NCI-H187 treated with DMSO at 0.1 percent for 48 hours (cell line): Measurements from ENCODE around the gene SDK1.
"Not testable (repeated sequence)": the region's sequence is repeated elsewhere in the genome, so short reads cannot be mapped to it uniquely, and the experiment has no call there.

Experiments
- DNase-seq: peaks from one replicate; lab custom pipeline; 2025; lab: John Stamatoyannopoulos, UW

SDK1 gene

DNA sequence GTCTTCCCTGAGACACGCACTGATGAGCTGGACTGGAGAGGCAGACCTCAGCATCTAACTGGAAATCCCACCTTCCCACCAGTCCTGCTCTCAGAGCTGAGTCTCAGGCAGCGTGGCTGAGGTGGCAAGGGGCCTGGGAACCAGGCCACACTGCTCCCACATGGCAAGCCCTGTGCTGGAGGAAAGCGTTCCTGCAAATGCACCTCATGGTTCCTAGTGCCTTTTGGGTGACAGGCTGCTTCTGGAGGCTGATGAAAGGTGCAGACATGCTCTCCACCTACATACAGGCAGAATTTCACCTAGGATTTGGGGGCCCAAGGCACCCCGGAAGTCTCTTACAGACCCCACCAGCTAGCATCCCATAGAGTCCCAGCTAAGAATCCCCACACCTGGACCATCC lies 948.2 kb downstream of the SDK1 start:
- no peak for DNase-seq

DNA sequence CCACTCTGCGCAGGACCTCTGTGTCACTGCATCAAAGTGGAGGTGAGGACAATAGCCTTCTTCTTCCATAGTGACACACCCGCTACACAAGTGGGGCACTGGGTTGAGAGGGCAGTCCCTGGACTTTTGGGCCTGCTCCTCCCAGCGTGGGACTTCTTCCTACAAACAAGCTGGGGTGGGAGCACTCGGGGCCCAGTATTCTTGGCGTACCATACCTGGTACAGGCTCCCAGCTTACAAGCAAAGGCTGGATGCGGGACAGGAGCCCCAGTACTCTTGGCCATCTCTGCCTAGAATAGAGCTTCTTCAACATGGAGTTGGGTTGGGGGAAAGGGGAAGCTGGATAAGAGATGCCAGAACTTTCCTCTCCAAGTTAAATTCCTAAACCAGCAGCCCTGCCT lies 954.3 kb downstream of the SDK1 start:
- DNase-seq = no peak

DNA sequence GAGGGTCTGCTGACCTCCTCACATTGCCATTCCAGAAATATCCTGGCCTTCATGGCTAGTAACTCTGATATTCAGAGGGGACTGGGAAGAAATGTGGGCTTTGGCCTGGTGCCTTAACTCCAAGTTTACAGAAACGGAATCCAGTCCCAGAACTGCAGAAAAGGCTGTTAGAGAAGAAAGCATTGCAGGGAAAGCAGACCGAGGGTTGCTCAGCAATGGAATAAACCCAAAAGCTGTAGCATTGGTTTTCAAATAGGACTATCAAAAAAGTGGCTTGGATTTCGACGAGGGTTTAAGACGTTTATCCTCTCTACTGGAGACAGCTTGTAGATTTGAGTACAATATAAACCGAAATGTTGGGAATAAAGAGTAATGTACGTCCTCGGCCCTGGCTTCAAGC lies 955.2 kb downstream of the SDK1 start:
- DNase-seq = no peak

DNA sequence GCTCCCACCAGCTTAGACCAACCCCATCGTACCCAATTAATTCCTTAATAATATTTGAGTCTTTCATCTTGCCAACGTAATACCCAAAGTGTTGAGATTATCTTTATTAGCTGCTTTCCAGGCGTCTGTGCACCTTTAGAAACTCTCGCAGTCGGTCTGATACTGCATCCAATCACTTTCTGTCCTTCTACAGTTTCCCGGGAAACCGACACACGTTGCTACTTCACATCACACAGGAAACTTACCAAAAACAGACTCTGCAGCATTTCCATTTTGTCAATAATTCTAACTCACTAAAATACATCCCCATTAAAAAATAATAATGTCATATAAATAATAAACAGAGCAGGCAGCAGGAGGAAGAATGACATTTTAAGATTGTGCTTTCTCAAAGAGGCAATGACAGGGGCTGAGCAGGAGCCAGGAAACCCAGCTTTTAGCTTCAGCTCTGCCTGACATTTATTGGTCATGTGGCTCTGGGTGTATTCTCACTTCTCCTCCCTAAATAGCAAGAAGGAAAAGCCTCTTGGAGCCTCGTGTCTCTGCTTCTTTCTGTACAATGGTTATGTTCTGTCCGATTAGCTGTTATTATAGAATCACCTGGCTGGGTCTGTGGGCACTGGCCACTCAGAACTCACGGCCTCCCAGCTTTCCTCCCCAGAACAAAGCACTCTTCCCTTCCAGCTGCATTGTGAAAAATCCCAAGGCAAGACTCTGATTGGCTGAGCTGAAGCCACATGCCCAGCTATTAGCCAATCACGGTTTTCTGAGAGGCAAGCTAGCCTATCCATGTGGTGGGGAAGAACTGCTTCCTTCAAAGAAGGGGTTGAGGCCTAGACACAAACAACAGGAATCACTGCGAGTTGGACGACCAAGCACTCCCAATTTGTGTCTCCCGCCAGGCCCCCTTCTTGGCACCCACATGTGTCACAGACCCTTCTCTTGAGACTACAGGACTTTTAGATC lies 956.4 kb downstream of the SDK1 start:
- no peak for DNase-seq

DNA sequence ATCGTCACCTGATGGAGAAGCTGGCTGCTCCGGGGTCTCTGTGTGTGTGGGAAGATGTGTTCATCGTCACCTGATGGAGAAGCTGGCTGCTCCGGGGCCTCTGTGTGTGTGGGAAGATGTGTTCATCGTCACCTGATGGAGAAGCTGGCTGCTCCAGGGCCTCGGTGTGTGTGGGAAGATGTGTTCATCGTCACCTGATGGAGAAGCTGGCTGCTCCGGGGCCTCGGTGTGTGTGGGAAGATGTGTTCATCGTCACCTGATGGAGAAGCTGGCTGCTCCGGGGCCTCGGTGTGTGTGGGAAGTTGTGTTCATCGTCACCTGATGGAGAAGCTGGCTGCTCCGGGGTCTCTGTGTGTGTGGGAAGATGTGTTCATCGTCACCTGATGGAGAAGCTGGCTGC lies 959.1 kb downstream of the SDK1 start:
- DNase-seq = not testable (repeated sequence)

DNA sequence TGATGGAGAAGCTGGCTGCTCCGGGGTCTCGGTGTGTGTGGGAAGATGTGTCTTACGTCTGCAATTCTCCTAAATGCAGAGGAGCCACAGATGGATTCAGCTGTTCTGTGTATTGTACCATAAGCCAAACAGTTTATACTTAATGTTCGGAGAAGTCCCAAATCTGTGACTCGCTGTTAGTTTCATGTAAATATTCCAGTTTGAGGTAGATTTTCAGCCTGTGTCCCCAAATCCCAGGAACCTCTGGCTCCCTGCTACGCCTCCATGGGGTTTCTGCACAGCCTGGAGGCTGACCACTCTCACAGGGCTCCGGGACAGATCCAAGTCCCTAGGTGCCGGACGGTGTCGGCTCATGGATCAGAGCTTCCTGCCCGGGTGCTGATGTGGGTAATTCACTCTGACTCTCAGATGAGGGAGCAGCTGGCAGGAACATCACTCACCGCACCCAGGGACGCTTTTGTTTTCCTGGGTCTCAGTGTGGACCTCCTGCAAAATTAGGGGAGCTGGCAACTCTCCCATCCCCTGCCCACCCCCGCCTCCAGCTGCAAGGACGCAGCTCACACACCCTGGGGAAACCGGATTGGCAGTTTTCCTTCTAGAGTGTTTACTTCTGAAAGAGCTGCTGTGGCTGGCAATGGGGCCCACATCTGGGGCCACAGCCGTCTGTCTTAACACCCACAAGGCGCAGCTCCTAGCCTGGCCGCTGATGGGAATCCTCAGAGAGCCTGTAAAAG lies 960.0 kb downstream of the SDK1 start:
- no peak for DNase-seq

DNA sequence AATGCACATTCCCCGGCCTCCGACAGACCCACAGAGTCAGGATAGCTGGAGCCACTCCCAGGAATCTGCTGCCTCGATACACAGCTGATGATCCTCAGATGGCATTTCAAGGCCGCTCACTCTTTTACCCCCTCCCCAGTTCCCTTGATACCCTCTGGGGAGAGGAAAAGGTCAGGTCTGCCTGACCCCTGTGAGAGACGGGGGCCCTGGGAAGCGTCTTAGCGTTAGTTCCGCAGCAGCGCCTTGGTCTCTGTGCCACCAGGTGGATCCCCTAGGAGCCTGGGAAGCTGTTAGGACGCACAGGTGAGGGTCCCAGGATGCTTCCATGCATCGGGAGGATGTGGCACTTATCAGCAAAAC lies 960.5 kb downstream of the SDK1 start:
- no peak for DNase-seq

DNA sequence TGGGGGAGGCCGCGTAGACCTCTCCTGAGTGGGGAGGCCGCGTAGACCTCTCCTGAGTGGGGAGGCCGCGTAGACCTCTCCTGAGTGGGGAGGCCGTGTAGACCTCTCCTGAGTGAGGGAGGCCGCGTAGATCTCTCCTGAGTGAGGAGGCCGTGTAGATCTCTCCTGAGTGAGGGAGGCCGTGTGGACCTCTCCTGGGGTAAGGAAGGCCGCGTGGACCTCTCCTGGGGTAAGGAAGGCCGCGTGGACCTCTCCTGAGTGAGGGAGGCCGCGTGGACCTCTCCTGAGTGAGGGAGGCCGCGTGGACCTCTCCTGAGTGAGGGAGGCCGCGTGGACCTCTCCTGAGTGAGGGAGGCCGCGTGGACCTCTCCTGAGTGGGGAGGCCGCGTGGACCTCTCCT lies 963.2 kb downstream of the SDK1 start:
- DNase-seq = not testable (repeated sequence)

DNA sequence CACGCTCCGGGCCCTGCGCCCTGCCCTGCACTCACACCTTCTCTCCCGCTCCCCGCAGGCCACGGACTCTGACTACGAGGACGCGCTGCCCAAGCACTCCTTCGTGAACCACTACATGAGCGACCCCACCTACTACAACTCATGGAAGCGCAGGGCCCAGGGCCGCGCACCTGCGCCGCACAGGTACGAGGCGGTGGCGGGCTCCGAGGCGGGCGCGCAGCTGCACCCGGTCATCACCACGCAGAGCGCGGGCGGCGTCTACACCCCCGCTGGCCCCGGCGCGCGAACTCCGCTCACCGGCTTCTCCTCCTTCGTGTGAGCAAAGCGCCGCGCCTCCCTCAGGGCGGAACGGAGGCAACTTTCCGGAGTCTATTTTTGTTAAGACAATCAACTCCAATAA lies 964.0 kb downstream of the SDK1 start:
- DNase-seq = no peak

DNA sequence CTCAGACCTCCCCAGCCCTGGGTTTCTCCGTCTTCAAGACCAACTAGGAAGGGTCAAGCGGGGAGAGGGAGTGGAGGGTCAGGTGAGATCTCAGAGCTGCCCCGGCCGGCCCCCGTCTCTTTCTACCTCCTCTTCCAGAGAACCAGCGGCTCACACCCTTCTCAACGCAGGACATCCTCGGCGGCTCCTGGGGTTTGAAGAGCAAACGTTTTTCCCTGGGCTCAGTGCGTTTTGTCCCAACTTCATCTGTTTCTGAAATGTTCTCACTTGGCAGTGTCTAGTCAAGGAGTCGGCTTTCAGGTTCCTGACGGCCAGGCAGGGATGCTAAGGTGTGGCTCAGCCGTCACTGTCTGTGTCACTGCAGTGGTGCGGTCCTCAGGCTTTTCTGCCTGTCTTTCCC lies 964.6 kb downstream of the SDK1 start:
- no peak for DNase-seq

DNA sequence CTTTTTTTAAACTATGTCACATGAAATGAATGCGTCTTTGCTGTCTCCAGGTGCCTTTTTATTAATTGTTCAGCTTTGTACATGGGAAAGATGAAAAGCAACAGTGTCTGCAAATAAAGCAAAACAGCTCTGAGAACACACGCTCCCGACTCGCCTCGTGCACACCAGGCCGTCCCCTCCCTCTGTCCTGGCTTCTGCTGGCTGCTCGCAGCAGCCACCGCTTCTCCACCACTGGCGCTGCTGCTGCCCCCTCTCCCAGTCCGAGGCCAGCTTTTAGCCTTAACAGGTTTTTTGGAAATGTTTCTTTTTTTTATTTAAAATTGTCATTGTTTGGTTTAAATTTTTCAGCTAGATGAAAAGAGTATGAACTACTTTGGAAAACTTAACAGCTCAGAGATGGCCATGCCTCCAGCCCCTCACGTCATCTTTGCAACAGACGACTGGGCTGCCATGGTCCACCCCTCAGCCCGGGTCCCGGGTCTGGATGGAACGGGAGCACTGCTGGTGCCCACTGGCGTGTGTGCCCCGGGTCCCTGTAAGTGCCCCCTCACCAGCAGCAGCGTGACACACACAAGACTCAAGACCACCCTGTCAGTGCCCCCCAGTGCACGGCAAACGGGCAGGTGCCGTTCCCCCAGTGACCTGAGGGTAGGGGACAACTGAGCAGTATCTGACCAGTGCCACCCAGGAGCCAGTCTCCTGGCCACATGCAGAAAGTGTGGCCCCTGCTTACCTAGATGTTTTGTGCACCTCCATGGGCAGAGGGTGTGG lies 965.4 kb downstream of the SDK1 start:
- no peak for DNase-seq

DNA sequence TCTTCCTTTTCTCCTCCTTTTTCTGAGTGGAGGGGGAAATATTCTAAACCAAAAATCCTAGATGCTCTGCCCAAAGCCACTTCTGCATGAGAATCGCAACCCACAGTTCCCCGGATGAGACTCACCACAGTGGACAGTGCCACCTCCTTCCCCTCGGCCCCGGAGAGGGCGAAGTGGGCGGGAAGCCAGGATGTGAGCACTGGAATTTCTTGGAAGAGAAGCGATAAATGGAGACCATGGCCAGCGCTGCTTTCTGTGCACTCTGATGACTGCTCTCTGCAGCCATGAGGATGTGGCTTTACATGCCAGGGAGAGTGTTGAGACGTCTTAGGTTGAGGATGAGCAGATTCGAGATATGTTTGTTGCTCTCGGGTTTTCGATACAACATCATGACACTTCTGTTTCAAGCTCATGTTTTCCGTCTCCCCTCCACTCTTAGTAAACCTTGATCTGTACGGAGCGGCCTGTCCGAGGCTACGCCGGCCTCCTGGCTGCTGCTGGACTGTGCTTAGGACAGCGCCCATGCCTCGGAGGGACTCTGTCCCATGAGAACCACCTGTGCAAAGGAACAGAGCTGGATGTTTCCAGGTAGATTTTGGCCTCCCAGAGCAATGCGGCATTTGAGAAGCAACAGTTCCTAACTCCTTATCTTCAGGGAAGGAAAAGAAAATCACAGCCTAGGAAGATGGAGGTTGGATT lies 966.4 kb downstream of the SDK1 start:
- DNase-seq = no peak

DNA sequence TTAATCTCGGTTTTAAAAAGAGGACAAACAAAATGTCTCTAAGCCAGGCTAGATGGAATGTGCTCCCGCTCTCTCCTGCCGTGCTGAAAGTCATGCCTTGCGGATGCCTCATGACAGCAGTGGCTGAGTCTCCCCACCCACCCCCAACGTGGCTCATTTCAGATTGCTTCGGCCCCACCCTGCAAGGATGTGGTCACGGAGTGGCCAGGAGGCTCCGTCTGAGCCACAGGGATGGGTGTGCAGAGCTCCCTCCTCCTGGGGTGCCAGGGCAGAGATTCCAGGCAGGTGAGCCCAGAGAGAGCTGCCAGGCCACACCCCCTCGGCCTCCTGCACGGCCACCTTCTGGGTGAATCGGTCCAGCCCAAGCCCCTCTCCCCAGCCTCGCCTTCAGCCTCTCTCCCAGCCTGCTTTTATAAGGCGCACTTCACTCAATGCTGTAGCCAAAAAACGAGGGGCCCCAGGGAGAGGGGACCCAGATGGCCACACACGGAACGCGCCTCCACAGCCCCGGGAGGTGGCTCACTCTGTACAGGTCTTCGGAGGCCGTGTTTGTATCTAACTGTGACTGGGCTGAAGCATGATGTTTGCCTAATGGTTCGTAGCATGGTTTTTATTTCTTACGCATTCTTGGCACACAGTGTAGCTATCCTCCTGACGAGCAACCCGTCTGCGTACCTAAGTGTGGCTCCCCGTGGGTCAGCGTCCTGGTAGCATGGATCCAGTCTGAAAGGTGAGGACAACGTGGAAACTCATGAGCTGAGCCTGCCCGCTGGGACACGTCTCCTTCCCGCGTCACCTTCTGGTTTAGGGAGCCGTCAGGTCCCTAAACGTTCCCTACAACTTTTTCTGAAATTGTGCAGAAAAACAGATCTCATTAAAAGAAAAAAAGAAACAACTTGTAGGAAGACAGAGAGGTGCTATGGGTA lies 967.3 kb downstream of the SDK1 start:
- DNase-seq = no peak

DNA sequence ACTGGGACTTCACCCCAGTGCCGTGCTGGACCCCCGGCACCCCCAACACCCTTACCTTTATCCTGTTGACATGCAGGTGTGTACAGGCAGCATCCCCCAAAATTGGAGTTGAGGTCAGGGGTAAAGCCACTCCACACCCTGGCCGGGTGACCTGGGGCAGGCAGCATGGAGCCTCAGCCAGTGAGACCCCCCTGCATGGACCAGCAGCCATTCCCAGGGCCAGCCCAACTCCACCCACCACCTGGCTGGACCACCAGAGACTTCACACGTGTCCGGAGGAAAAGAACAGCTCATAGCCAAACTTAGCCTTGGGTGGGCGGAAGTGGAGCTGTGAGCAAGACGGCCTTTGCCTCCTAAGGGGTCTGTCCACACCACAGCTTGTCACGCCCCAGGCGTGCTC lies 968.0 kb downstream of the SDK1 start:
- no peak for DNase-seq

DNA sequence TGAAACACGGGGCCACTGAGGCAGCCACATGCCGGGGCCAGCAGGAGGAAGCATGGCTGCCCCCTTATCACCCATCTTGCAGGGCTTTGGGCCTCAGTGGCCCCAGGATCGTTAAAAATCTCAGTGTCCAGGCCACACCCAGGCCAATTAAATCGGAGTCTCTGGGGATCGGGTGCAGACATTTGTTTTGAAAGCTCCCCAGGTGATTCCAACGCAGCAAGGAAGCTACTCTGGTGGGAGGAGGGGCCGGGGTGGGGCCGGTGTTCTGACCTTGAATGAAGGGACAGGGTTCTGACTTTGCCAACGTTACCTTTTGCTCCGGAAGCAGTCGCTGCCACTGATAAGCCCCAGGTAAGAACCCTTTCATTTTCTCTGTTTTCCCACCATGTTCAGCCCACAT lies 968.7 kb downstream of the SDK1 start:
- no peak for DNase-seq

DNA sequence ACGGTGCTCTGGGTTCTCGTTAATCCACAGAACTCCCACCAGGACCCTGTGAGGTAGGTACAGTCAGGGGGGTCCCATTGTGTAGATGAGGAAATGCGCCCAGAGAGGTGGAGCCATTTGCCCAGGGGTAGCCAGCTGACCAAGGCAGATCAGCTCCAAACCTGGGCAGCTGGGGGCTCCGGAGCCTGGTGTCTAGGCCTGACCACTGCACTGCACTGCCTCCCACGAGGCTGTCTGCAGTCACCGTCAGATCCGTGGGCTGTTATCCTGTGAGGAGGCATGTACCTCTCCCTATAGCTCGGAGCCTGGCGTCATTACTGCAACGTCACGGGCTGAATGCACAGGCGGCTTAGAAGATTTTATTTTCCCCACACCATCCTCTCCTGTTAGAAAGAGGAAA lies 969.2 kb downstream of the SDK1 start:
- DNase-seq = no peak

DNA sequence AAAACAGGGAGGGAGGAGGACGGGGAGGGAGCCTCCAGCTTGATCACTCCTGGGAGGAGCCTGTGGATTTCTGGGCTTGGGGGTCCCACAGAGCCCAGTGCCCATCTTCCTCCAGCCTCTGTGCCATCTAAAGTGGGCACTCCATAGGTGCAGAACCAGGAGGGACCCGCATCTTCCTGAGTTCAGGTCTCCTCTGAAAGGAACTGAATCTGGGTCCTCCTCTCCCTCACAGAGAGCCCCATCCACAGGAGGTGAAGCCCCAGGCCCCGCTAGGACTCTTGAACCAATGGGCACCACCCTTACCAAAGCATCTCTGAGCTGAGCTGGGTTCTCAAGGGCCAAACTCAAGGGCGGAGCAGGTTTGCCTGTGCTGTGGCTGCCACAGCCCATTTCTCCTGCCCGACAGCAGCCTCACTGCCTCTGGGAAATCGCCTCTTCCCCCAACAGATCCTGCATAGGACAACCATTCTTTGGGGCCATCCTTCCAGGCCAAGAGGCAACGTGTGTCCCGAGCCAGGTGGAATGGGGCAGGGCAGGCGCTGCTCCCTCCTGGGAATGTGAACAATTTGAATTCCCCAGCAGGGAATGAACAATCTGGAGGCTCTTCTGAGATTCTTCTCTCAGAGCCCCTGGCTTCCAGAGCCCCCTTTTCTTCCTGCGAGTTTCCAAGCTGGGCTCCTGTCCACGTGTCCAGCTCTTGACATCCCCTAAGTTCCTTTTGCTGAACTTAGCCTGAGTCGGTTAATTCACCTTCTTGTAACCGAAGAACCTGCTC lies 970.1 kb downstream of the SDK1 start:
- DNase-seq = no peak

DNA sequence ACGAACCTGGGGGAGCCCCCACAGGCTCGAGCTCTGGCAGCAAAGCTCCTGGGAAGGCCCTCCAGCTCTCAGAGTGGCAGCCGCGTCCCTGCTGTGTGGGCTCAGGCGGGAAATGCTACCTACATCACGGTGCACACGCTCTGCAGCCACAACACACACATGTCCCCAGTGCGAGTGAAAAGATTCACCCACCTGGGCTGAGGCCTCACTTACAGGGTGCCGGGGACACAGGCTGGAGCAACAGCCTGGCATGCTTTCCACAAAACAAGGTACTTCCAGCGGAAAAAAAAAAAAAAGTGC lies 970.6 kb downstream of the SDK1 start:
- DNase-seq = no peak

DNA sequence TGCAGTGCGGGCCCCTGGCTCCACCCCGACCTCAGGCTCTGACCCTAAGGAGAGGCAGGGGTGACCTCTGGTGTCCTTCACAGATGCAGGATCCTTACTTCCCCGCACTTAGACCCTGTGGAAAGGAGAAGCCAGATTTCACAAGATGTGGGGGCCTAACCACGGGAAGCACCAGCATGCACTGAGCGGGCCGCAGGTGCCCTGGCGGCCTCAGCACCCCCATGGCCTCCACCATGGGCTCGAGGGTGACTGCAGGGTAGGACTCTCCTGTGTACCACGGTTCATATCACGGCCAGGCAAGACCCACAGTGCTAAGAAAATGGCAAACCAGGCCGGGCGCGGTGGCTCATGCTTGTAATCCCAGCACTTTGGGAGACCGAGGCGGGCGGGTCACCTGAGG lies 971.1 kb downstream of the SDK1 start:
- DNase-seq = no peak

DNA sequence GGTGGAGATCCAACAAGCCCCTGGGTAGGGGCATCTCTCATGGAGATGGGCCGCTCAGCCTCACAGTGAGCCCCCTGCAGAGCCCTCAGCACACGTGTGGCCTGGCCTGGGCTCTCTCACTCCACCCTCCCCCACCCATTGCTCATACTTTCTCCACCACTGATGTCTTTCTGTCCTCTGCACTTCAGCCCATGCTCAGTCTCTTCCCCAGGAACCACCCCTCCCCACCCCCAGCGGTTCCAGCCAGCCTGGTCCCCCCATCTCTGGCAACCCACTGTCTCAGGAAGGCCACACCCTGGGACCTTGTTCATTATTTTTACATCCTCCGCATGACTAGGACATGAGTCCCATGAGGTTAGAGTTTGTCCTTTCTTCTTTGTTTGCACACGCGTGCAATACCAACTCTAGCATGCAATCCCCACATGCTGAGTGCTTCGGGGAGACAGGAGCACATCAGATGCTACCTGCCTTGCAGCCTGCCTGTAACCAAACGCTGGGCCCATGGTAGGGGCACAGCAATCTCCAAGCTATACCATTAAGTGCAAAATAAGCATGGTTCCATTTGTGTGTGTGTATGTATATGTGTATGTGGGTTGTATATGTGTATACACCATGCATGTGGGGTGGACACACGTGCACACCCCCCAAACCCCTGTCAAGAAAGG lies 972.6 kb downstream of the SDK1 start:
- DNase-seq = no peak
